Breast epithelium (tissue), 4 donors: ENCODE measurements around the gene TSEN54. TPM values are rescaled to one million over a fixed set of nuclear protein-coding genes. Genes with fewer than 3 reads are reported as not detected.
A peak's percentile ranks its signal among the peaks of the same experiment; 100 is the strongest.

Experiments
- DNase-seq, 2 donors: peaks; one replicate each; pipeline ENCODE4 v3.0.0-alpha.2; 2019; ENCODE audit warnings: low spot score in 2 of 2
- H3K27ac ChIP-seq, 2 donors: fragments of 200-600 bp; sonication (generic) in 1 of 2; one replicate each; pipeline ENCODE4 v1.5.1; 2016 to 2019; ENCODE audit warnings: mild to moderate bottlenecking in 1 of 2
- H3K27me3 ChIP-seq, 2 donors: fragments of 200-600 bp; sonication (generic) in 1 of 2; one replicate each; pipeline versions ENCODE4 v1.5.1 to v1.6.0; 2017 to 2019; ENCODE audit warnings: control low read depth in 1 of 2, mild to moderate bottlenecking in 1 of 2
- H3K36me3 ChIP-seq: fragments of 200-600 bp; one replicate; pipeline ENCODE4 v1.5.1; 2019
- H3K4me1 ChIP-seq, 2 donors: fragments of 200-600 bp; sonication (generic); one replicate each; pipeline ENCODE4 v1.5.1; 2016 to 2019; ENCODE audit warnings: control low read depth in 1 of 2
- H3K4me3 ChIP-seq, 3 donors: fragments of 200-600 bp; sonication (generic); 1 replicate in 2 of 3; 2 replicates in 1 of 3; pipeline ENCODE4 v1.5.1; 2016 to 2019; ENCODE audit warnings: mild to moderate bottlenecking in 3 of 3, moderate library complexity in 2 of 3
- H3K9me3 ChIP-seq, 2 donors: fragments of 200-600 bp; sonication (generic) in 1 of 2; one replicate each; pipeline ENCODE4 v1.5.1; 2016 to 2019; ENCODE audit warnings: control low read depth in 1 of 2
- CTCF ChIP-seq, 3 donors: fragments of 450-650 bp; IDR thresholded peaks; one replicate each; pipeline ENCODE4 v1.5.1; 2016 to 2017; ENCODE audit warnings: antibody characterized with exemption in 3 of 3, mild to moderate bottlenecking in 3 of 3, moderate library complexity in 3 of 3
- POLR2A ChIP-seq: fragments of 450-650 bp; IDR thresholded peaks from one replicate; pipeline ENCODE4 v1.6.1; 2016; ENCODE audit warnings: antibody characterized with exemption, mild to moderate bottlenecking, moderate library complexity
- POLR2AphosphoS5 ChIP-seq, 3 donors: sonication (generic); formaldehyde crosslinking; IDR thresholded peaks; one replicate each; pipeline ENCODE4 v1.6.1; 2017; ENCODE audit warnings: antibody characterized with exemption in 3 of 3
- intact Hi-C: fragments of 100-400 bp; cut with DNase I; formaldehyde crosslinking; loops from one replicate; pipeline ENCODE4 v1.15.1; 2023; ENCODE audit warnings: low total_unique reads
- total RNA-seq, 3 donors: library from RNA; depleted of rRNA; stranded (reverse); fragments of >200 nt; gene quantifications; one replicate each; pipeline ENCODE4 v1.1.0, GENCODE V29; 2016

The TSEN54 gene
- total RNA-seq, 3 donors from 2014 or later: 18.4 to 34.7 (median 31.2) TPM

GRCh38 chr17:75542229-75542628, 25.9 kb downstream of the TSEN54 start:
- TF ChIP-seq POLR2AphosphoS5 (IDR thresholded peaks at IDR 0.05) (no peak), CTCF (IDR thresholded peaks at IDR 0.05) (no peak), POLR2A (no peak)
- H3K27ac ChIP-seq: no peak overlapping the region
- H3K36me3 ChIP-seq: no peaks in the 10 kb centered on the region
- H3K9me3 ChIP-seq: no peaks in the 10 kb centered on the region
- H3K27me3 ChIP-seq: no peaks in the 10 kb centered on the region
- intact Hi-C loops: loop anchor here (5.0 kb wide), 1 partner anchor 1040 kb away; no protein-coding TSS in a partner anchor
- no peak for DNase-seq
- H3K4me1 ChIP-seq: no peaks in the 10 kb centered on the region
- no peak overlapping the region for H3K4me3 ChIP-seq

GRCh38 chr17:75542728-75543336, 26.5 kb downstream of the TSEN54 start:
- H3K36me3 ChIP-seq: no peaks in the 10 kb centered on the region
- intact Hi-C loops: loop anchor here (5.0 kb wide), 1 partner anchor 1039 kb away; no protein-coding TSS in a partner anchor
- H3K27me3 ChIP-seq: no peaks in the 10 kb centered on the region
- TF ChIP-seq CTCF (IDR thresholded peaks at IDR 0.05): no peak
- TF ChIP-seq POLR2AphosphoS5 (IDR thresholded peaks at IDR 0.05): no peak
- TF ChIP-seq POLR2A: no peak
- no peaks in the 10 kb centered on the region for H3K9me3 ChIP-seq
- H3K4me3 ChIP-seq: no peak overlapping the region
- no peak overlapping the region for H3K27ac ChIP-seq
- H3K4me1 ChIP-seq: no peaks in the 10 kb centered on the region
- DNase-seq: no peak

GRCh38 chr17:75544250-75544649, 27.9 kb downstream of the TSEN54 start:
- H3K27ac ChIP-seq: no peak overlapping the region
- no peak for DNase-seq
- intact Hi-C loops: loop anchor here (5.0 kb wide), 1 partner anchor 1038 kb away; no protein-coding TSS in a partner anchor
- H3K36me3 ChIP-seq: no peaks in the 10 kb centered on the region
- no peaks in the 10 kb centered on the region for H3K27me3 ChIP-seq
- H3K4me3 ChIP-seq: no peak overlapping the region
- TF ChIP-seq POLR2AphosphoS5 (IDR thresholded peaks at IDR 0.05): no peak
- peaks cover 0 to 5% of the 10 kb centered on the region in 2 donors for H3K4me1 ChIP-seq
- no peaks in the 10 kb centered on the region for H3K9me3 ChIP-seq

GRCh38 chr17:75546181-75546580, 29.9 kb downstream of the TSEN54 start:
- Histone ChIP-seq H3K4me1 (peaks cover 0 to 5% of the 10 kb centered on the region in 2 donors), H3K36me3 (no peaks in the 10 kb centered on the region), H3K27ac (peak overlapping the region in 1 of 2 donors; percentile 74), H3K27me3 (no peaks in the 10 kb centered on the region), H3K4me3 (no peak overlapping the region), H3K9me3 (no peaks in the 10 kb centered on the region)
- intact Hi-C loops: no loop called here
- no peak for DNase-seq
- TF ChIP-seq CTCF (IDR thresholded peaks at IDR 0.05) (no peak), POLR2A (no peak), POLR2AphosphoS5 (IDR thresholded peaks at IDR 0.05) (no peak)

- Histone ChIP-seq H3K27me3 (no peaks in the 10 kb centered on the region), H3K36me3 (no peaks in the 10 kb centered on the region), H3K9me3 (no peaks in the 10 kb centered on the region), H3K4me1 (peaks cover 0 to 5% of the 10 kb centered on the region in 2 donors), H3K4me3 (no peak overlapping the region), H3K27ac (peak overlapping the region; percentile 68 to 83)
- DNase-seq: peak; percentile 50 to 63
- intact Hi-C loops: loop anchor here (1.0 kb wide), 1 partner anchor 37 kb away; no protein-coding TSS in a partner anchor
- no peak for TF ChIP-seq POLR2A
- peak in 1 of 3 donors; percentile 23 for TF ChIP-seq POLR2AphosphoS5 (IDR thresholded peaks at IDR 0.05)
Observed at GRCh38 chr17:75547091-75547490, 30.8 kb downstream of the TSEN54 start.

- H3K27me3 ChIP-seq: no peaks in the 10 kb centered on the region
- H3K4me3 ChIP-seq: no peak overlapping the region
- no peak for DNase-seq
- intact Hi-C loops: loop anchor here (1.0 kb wide), 1 partner anchor 40 kb away; no protein-coding TSS in a partner anchor
- no peaks in the 10 kb centered on the region for H3K9me3 ChIP-seq
- no peaks in the 10 kb centered on the region for H3K36me3 ChIP-seq
- peaks cover 0 to 5% of the 10 kb centered on the region in 2 donors for H3K4me1 ChIP-seq
- H3K27ac ChIP-seq: peak overlapping the region; percentile 83 to 97
- TF ChIP-seq POLR2AphosphoS5 (IDR thresholded peaks at IDR 0.05) (no peak), CTCF (IDR thresholded peaks at IDR 0.05) (no peak), POLR2A (no peak)
Observed at GRCh38 chr17:75548813-75549212, 32.5 kb downstream of the TSEN54 start.
